ENCODE results near the gene METTL9.
"Not testable (repeated sequence)": the region's sequence is repeated elsewhere in the genome, so short reads cannot be mapped to it uniquely, and the experiment has no call there.

Gene METTL9

DNA sequence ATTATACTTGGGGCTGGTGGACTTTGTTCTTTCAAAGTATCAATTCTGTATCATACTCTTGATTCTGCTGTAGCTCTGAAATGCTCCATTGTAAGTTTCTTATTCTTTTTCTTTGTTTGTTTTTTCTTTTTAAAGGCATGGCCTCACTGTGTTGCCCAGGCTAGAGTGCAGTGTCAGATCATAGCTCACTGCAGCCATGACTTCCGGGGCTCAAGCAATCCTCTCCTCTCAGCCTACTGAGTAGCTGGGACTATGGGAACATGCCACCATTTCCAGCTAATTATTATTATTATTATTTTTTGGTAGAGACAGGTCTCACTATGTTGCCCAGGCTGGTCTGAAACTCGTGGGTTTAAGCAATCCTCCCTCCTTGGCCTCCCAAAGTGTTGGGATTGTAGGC lies 38.9 kb upstream of the METTL9 start:
- DNase-seq (ENCODE audit: low read depth), result no peak
- TF ChIP-seq, protein P1, sequence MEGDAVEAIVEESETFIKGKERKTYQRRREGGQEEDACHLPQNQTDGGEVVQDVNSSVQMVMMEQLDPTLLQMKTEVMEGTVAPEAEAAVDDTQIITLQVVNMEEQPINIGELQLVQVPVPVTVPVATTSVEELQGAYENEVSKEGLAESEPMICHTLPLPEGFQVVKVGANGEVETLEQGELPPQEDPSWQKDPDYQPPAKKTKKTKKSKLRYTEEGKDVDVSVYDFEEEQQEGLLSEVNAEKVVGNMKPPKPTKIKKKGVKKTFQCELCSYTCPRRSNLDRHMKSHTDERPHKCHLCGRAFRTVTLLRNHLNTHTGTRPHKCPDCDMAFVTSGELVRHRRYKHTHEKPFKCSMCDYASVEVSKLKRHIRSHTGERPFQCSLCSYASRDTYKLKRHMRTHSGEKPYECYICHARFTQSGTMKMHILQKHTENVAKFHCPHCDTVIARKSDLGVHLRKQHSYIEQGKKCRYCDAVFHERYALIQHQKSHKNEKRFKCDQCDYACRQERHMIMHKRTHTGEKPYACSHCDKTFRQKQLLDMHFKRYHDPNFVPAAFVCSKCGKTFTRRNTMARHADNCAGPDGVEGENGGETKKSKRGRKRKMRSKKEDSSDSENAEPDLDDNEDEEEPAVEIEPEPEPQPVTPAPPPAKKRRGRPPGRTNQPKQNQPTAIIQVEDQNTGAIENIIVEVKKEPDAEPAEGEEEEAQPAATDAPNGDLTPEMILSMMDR (IDR thresholded peaks at IDR 0.05; ENCODE audit: low read depth, low read length, missing control alignments), result no peak
- in situ Hi-C loops (cut with HindIII; ENCODE audit: low sequenced_read_pairs), result no loop called here
- no peak overlapping the region for H3K4me3 ChIP-seq (ENCODE audit: low read depth, low read length)

DNA sequence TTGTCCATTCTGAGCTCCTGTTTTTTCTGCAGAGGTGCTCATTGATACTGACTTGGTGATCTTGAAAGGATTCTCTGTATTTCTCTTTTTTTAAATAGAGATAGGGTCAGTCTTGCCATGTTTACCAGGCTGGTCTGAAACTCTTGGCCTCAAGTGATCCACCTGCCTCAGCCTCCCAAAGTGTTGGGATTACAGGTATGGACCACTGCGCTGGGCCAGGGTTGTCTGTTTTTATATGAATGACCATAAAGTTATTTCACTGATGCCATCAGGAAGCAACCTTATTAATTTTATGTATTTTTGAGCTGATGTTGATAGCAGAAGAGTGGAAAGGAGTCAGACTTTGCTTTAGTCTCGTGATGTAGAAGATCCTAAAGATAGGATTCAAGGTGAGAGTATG lies 35.7 kb upstream of the METTL9 start:
- in situ Hi-C loops (cut with HindIII; ENCODE audit: low sequenced_read_pairs), result no loop called here
- no peak for DNase-seq (ENCODE audit: low read depth)
- TF ChIP-seq, protein P1 (IDR thresholded peaks at IDR 0.05; ENCODE audit: low read depth, low read length, missing control alignments), result no peak
- H3K4me3 ChIP-seq (ENCODE audit: low read depth, low read length), result no peak overlapping the region

DNA sequence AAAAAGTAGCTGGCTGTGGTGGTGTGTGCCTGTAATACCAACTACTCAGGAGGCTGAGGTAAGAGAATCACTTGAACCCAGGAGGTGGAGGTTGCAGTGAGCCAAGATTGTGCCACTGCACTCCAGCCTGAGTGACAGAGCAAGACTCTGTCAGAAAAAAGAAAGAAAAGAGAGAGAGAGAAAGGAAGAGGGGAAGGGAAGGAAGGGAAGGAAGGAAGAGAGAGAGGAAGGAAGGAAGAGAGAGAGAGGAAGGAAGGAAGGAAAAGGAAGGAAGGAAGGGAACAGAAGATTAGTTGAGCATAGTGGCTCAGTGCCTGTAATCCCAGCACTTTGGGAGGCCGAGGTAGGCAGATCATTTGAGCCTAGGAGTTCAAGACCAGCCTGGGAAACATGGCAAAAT lies 35.0 kb upstream of the METTL9 start:
- in situ Hi-C loops (cut with HindIII; ENCODE audit: low sequenced_read_pairs); DNase-seq (ENCODE audit: low read depth); H3K4me3 ChIP-seq (ENCODE audit: low read depth, low read length): not testable (repeated sequence)

DNA sequence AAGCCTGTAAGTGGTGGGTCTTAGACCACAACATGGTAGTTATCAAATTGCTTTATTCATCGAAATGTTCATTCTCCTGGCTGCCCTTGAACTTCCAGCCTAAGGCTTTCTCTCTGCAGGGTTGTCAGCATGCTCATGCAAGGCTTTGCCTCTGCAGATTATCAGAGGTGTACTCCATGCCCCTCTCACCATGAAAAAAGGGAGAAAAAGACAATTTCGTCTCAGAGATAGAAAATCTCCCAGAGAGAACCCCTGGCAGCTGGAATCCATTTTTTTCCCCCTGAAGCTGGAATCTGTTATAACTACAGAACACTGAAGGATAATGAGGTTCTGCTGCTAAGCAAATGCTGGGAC lies 33.9 kb upstream of the METTL9 start:
- H3K4me3 ChIP-seq (ENCODE audit: low read depth, low read length), result no peak overlapping the region
- in situ Hi-C loops (cut with HindIII; ENCODE audit: low sequenced_read_pairs), result loop anchor here (5.0 kb wide), 1 partner anchor 1077 kb away; no protein-coding TSS in a partner anchor
- no peak for DNase-seq (ENCODE audit: low read depth)
- TF ChIP-seq, protein P1 (IDR thresholded peaks at IDR 0.05; ENCODE audit: low read depth, low read length, missing control alignments), result no peak

DNA sequence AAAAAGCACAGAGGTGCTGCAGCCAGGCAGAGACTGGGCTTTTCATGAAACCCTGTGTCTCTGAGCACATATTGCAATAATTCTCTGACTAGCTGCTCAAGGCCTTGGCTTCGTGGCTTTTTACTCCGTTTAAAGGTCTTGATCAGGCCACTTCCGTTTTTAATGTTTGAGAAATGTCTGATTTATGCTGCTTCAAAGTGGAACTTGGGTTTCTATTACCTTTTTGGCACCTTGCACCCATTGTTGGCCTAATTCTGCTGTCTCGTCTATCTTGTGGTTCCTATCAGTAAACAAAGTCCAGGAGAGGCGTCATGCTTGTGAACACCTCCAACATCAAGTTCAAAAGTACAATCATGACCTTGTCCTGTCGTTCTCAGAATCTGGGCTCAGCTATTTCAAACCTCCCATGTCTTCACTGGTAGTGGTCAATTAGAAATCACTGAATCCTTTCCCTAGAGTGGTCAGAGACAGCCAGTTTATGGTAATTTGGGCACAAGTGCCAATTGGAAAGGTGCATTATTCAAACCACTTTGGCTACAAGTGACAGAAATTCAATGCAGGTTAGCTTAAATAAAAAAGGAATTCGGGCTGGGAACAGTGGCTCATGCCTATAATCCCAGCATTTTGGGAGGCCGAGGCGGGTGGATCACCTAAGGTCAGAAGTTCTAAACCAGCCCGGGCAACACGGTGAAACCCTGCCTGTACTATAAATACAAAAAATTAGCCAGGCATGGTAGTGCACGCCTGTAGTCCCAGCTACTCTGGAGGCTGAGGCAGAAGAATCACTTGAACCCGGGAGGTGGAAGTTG lies 33.3 kb upstream of the METTL9 start:
- no peak overlapping the region for H3K4me3 ChIP-seq (ENCODE audit: low read depth, low read length)
- TF ChIP-seq, protein P1 (IDR thresholded peaks at IDR 0.05; ENCODE audit: low read depth, low read length, missing control alignments), result no peak
- in situ Hi-C loops (cut with HindIII; ENCODE audit: low sequenced_read_pairs), result loop anchor here (5.0 kb wide), 1 partner anchor 1076 kb away; no protein-coding TSS in a partner anchor
- no peak for DNase-seq (ENCODE audit: low read depth)

DNA sequence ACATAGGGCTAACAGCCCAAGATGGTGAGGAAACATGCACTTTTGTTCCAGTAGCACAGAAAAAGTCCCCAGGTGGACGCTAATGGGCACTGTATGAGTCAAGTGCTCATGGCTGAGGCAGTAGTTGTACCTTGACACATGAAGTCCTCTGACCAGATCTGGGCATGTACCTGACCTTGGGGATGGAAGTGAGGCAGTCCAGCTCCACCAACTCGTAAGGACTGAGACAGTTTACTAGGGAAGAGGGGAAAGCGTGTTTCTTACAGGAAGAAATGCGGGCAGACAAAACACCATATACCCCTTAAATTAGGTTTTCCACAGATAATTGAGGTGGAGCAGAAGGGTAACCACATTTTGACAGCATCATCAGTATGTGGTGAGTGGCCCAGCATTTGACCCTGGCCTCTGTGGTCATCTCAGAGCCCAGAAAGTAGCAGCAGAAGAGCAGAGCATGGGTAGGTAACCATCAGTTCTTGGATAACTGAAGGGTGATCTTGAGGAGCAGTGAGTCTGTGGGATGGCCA lies 32.4 kb upstream of the METTL9 start:
- TF ChIP-seq, protein P1 (IDR thresholded peaks at IDR 0.05; ENCODE audit: low read depth, low read length, missing control alignments), result no peak
- no peak overlapping the region for H3K4me3 ChIP-seq (ENCODE audit: low read depth, low read length)
- no peak for DNase-seq (ENCODE audit: low read depth)
- in situ Hi-C loops (cut with HindIII; ENCODE audit: low sequenced_read_pairs), result loop anchor here (5.0 kb wide), 1 partner anchor 1075 kb away; no protein-coding TSS in a partner anchor

DNA sequence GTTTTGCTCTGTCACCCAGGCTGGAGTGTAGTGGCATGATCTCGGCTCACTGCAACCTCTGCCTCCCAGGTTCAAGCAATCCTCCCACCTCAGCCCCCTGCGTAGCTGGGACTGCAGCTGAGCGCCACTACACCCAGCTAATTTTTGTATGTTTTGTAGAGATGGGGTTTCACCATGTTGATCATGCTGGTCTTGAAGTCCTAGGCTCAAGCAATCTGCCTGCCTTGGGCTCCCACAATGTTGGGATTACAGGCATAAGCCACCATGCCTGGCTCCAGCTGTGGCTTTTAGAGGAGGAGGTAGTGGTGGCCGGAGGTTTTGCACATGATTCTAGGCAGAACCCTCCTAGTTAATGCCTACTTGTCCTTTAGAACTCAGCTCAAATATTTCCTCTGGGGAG lies 31.9 kb upstream of the METTL9 start:
- H3K4me3 ChIP-seq (ENCODE audit: low read depth, low read length); DNase-seq (ENCODE audit: low read depth): not testable (repeated sequence)
- in situ Hi-C loops (cut with HindIII; ENCODE audit: low sequenced_read_pairs), result loop anchor here (5.0 kb wide), 1 partner anchor 1075 kb away; no protein-coding TSS in a partner anchor
